ENCODE results near the gene BEST3.

GRCh38 chr12:69645031-69645430, 54.1 kb downstream of the BEST3 start:
- TF ChIP-seq CTCF (IDR thresholded peaks at IDR 0.05) (no peak), POLR2A (IDR thresholded peaks at IDR 0.05) (no peak)

Measured in adrenal gland (tissue), 5 donors.